ENCODE data around the gene EP400.

EP400 gene

DNA sequence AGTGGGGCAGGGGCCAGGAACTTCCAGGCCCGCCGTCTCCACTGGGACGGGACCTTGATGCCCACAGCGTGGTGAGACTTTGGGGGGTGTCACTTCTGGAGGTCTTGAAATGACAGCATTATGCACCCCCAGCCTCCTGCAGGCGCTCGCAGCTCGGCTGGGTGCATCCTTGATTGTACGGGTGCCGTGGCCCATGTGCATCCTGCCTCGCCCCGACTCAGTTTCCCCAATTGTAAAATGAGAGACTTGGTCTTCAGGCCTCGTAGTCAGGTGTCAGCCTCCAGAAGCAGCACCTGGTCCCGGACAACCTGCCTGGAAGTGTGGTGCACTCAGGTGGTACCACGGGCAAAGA is 29.6 kb upstream of the EP400 start:
- Histone ChIP-seq H3K36me3 (ENCODE audit: insufficient read depth, low read length) (peaks cover 23% of the 10 kb centered on the region; the same call in 1 of the 2 replicates), H3K27ac (no peak overlapping the region), H3K9ac (ENCODE audit: insufficient read length) (no peak overlapping the region), H3K9me3 (ENCODE audit: low read depth, low read length) (no peaks in the 10 kb centered on the region), H3K4me3 (no peak overlapping the region)
- no peak for DNase-seq (ENCODE audit: low read depth, low spot score)
- TF ChIP-seq POLR2AphosphoS5 (IDR thresholded peaks at IDR 0.05; ENCODE audit: borderline replicate concordance, low read depth, low read length) (no peak), FOXP2 (optimal IDR thresholded peaks at IDR 0.05; ENCODE audit: control extremely low read depth, extremely low read length, insufficient read depth) (no peak), EZH2 (IDR thresholded peaks at IDR 0.05) (no peak)

- no peak overlapping the region for H3K27ac ChIP-seq
- no peak for DNase-seq (ENCODE audit: low read depth, low spot score)
- no peaks in the 10 kb centered on the region for H3K9me3 ChIP-seq (ENCODE audit: low read depth, low read length)
- H3K9ac ChIP-seq (ENCODE audit: insufficient read length): no peak overlapping the region
- TF ChIP-seq EZH2 (IDR thresholded peaks at IDR 0.05) (no peak), FOXP2 (optimal IDR thresholded peaks at IDR 0.05; ENCODE audit: control extremely low read depth, extremely low read length, insufficient read depth) (no peak), POLR2AphosphoS5 (IDR thresholded peaks at IDR 0.05; ENCODE audit: borderline replicate concordance, low read depth, low read length) (no peak)
- no peak overlapping the region for H3K4me3 ChIP-seq
- H3K36me3 ChIP-seq (ENCODE audit: insufficient read depth, low read length): peaks cover 15% of the 10 kb centered on the region; the same call in 1 of the 2 replicates
Measured at GRCh38 chr12:131920902-131921840, 28.6 kb upstream of the EP400 start.

- Histone ChIP-seq H3K4me3 (no peak overlapping the region), H3K36me3 (ENCODE audit: insufficient read depth, low read length) (peaks cover 10% of the 10 kb centered on the region; the same call in 1 of the 2 replicates)
Measured at GRCh38 chr12:131921866-131922769, 27.6 kb upstream of the EP400 start.

GRCh38 chr12:131922772-131923171 is 27.0 kb upstream of the EP400 start:
- DNase-seq (ENCODE audit: low read depth, low spot score): no peak
- Histone ChIP-seq H3K9me3 (ENCODE audit: low read depth, low read length) (no peaks in the 10 kb centered on the region), H3K9ac (ENCODE audit: insufficient read length) (no peak overlapping the region), H3K36me3 (ENCODE audit: insufficient read depth, low read length) (peaks cover 10% of the 10 kb centered on the region; the same call in 1 of the 2 replicates), H3K27ac (no peak overlapping the region), H3K4me3 (no peak overlapping the region)
- TF ChIP-seq EZH2 (IDR thresholded peaks at IDR 0.05): no peak
- no peak for TF ChIP-seq FOXP2 (optimal IDR thresholded peaks at IDR 0.05; ENCODE audit: control extremely low read depth, extremely low read length, insufficient read depth)
- TF ChIP-seq POLR2AphosphoS5 (IDR thresholded peaks at IDR 0.05; ENCODE audit: borderline replicate concordance, low read depth, low read length): no peak

More at GRCh38 chr12:131921866-131922769, 27.6 kb upstream of the EP400 start:
- Histone ChIP-seq H3K9ac (ENCODE audit: insufficient read length) (no peak overlapping the region), H3K27ac (no peak overlapping the region), H3K9me3 (ENCODE audit: low read depth, low read length) (no peaks in the 10 kb centered on the region)
- no peak for DNase-seq (ENCODE audit: low read depth, low spot score)
- TF ChIP-seq EZH2 (IDR thresholded peaks at IDR 0.05) (no peak), FOXP2 (optimal IDR thresholded peaks at IDR 0.05; ENCODE audit: control extremely low read depth, extremely low read length, insufficient read depth) (no peak), POLR2AphosphoS5 (IDR thresholded peaks at IDR 0.05; ENCODE audit: borderline replicate concordance, low read depth, low read length) (no peak)

DNA sequence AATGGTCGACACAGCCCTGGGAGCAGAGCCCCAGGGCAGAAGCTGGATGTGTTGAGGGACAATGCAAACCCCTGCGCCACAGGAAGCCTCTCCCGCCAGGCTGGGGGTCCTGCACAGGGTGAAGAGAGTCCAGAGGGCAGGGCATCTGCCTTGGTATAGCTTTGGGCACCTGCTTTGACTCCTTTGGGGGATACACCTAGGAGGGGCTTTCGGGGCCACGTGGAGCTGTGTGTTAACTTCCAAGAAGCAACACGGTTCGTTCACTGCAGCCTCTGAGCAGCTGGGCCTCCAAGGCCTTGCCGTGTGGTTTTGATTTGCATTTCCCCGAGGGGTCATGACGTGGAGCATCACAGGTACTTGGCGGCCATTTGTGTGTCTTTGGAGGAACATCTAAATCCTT is 26.5 kb upstream of the EP400 start:
- Histone ChIP-seq H3K4me3 (no peak overlapping the region), H3K9ac (ENCODE audit: insufficient read length) (no peak overlapping the region), H3K36me3 (ENCODE audit: insufficient read depth, low read length) (peaks cover 10% of the 10 kb centered on the region; the same call in 1 of the 2 replicates), H3K27ac (no peak overlapping the region), H3K9me3 (ENCODE audit: low read depth, low read length) (no peaks in the 10 kb centered on the region)
- TF ChIP-seq POLR2AphosphoS5 (IDR thresholded peaks at IDR 0.05; ENCODE audit: borderline replicate concordance, low read depth, low read length) (no peak), EZH2 (IDR thresholded peaks at IDR 0.05) (no peak), FOXP2 (optimal IDR thresholded peaks at IDR 0.05; ENCODE audit: control extremely low read depth, extremely low read length, insufficient read depth) (no peak)
- DNase-seq (ENCODE audit: low read depth, low spot score): no peak

- H3K9me3 ChIP-seq (ENCODE audit: low read depth, low read length): no peaks in the 10 kb centered on the region
- no peak for TF ChIP-seq FOXP2 (optimal IDR thresholded peaks at IDR 0.05; ENCODE audit: control extremely low read depth, extremely low read length, insufficient read depth)
- no peak for TF ChIP-seq POLR2AphosphoS5 (IDR thresholded peaks at IDR 0.05; ENCODE audit: borderline replicate concordance, low read depth, low read length)
- no peak for TF ChIP-seq EZH2 (IDR thresholded peaks at IDR 0.05)
- H3K27ac ChIP-seq: no peak overlapping the region
- no peak overlapping the region for H3K9ac ChIP-seq (ENCODE audit: insufficient read length)
- peaks cover 20% of the 10 kb centered on the region for H3K36me3 ChIP-seq (ENCODE audit: insufficient read depth, low read length)
- DNase-seq (ENCODE audit: low read depth, low spot score): no peak
- H3K4me3 ChIP-seq: no peak overlapping the region
Measured at GRCh38 chr12:131927110-131928079, 22.3 kb upstream of the EP400 start.

DNA sequence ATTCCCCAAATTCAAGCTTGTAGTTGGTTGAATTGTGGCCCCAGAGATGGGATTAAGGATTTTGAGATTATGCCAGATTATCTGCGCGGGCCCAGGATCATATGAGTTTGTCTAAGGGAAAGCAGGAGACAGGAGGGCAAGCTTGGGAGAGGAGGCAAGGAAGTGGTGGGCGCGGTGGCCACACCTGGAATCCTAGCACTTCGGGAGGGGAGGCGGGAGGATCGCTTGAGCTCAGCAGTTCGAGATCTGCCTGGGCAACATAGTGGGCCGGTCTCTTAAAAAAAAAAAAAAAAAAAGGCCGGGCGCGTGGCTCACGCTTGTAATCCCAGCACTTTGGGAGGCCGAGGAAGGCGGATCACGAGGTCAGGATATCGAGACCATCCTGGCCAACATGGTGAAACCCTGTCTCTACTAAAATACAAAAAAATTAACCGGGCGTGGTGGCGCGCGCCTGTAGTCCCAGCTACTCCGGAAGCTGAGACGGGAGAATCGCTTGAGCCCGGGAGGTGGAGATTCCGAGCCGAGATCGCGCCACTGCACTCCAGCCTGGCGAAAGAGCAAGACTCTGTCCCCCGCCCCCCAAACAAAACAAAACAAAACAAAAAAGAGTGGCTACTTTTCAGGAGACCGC is 21.5 kb upstream of the EP400 start:
- TF ChIP-seq EZH2 (IDR thresholded peaks at IDR 0.05) (no peak), FOXP2 (optimal IDR thresholded peaks at IDR 0.05; ENCODE audit: control extremely low read depth, extremely low read length, insufficient read depth) (no peak), POLR2AphosphoS5 (IDR thresholded peaks at IDR 0.05; ENCODE audit: borderline replicate concordance, low read depth, low read length) (no peak)
- H3K9ac ChIP-seq (ENCODE audit: insufficient read length): peak overlapping the region; percentile 76
- DNase-seq (ENCODE audit: low read depth, low spot score): no peak
- H3K27ac ChIP-seq: no peak overlapping the region
- peaks cover 28% of the 10 kb centered on the region for H3K36me3 ChIP-seq (ENCODE audit: insufficient read depth, low read length)
- peak overlapping the region; percentile 95 for H3K4me3 ChIP-seq
- H3K9me3 ChIP-seq (ENCODE audit: low read depth, low read length): no peaks in the 10 kb centered on the region

Data from SK-N-MC (cell line).